Measurements from ENCODE around the gene DDX39B.

The DDX39B gene

GRCh38 chr6:31575952-31576685 is 34.3 kb upstream of the DDX39B start:
- DNase-seq (ENCODE audit: low read depth in 2 of 2, low spot score in 1 of 2): no peak

DNA sequence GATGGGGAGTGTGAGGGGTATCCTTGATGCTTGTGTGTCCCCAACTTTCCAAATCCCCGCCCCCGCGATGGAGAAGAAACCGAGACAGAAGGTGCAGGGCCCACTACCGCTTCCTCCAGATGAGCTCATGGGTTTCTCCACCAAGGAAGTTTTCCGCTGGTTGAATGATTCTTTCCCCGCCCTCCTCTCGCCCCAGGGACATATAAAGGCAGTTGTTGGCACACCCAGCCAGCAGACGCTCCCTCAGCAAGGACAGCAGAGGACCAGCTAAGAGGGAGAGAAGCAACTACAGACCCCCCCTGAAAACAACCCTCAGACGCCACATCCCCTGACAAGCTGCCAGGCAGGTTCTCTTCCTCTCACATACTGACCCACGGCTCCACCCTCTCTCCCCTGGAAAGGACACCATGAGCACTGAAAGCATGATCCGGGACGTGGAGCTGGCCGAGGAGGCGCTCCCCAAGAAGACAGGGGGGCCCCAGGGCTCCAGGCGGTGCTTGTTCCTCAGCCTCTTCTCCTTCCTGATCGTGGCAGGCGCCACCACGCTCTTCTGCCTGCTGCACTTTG is 33.6 kb upstream of the DDX39B start, which contains the start of gene TNF:
TSS of gene TNF (plus strand) at position 231 of the 567 bp plus-strand sequence. CDS start at position 408, 177 bp downstream.
- DNase-seq (ENCODE audit: low read depth in 2 of 2, low spot score in 1 of 2): peak in 1 of 2 donors; percentile 66

- no peak for DNase-seq (ENCODE audit: low read depth in 2 of 2, low spot score in 1 of 2)
Observed at GRCh38 chr6:31574106-31575061, 32.6 kb upstream of the DDX39B start.

DNA sequence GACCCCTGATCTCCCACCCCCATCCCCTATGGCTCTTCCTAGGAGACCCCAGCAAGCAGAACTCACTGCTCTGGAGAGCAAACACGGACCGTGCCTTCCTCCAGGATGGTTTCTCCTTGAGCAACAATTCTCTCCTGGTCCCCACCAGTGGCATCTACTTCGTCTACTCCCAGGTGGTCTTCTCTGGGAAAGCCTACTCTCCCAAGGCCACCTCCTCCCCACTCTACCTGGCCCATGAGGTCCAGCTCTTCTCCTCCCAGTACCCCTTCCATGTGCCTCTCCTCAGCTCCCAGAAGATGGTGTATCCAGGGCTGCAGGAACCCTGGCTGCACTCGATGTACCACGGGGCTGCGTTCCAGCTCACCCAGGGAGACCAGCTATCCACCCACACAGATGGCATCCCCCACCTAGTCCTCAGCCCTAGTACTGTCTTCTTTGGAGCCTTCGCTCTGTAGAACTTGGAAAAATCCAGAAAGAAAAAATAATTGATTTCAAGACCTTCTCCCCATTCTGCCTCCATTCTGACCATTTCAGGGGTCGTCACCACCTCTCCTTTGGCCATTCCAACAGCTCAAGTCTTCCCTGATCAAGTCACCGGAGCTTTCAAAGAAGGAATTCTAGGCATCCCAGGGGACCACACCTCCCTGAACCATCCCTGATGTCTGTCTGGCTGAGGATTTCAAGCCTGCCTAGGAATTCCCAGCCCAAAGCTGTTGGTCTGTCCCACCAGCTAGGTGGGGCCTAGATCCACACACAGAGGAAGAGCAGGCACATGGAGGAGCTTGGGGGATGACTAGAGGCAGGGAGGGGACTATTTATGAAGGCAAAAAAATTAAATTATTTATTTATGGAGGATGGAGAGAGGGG is 31.7 kb upstream of the DDX39B start:
- DNase-seq (ENCODE audit: low read depth in 2 of 2, low spot score in 1 of 2): no peak

DNA sequence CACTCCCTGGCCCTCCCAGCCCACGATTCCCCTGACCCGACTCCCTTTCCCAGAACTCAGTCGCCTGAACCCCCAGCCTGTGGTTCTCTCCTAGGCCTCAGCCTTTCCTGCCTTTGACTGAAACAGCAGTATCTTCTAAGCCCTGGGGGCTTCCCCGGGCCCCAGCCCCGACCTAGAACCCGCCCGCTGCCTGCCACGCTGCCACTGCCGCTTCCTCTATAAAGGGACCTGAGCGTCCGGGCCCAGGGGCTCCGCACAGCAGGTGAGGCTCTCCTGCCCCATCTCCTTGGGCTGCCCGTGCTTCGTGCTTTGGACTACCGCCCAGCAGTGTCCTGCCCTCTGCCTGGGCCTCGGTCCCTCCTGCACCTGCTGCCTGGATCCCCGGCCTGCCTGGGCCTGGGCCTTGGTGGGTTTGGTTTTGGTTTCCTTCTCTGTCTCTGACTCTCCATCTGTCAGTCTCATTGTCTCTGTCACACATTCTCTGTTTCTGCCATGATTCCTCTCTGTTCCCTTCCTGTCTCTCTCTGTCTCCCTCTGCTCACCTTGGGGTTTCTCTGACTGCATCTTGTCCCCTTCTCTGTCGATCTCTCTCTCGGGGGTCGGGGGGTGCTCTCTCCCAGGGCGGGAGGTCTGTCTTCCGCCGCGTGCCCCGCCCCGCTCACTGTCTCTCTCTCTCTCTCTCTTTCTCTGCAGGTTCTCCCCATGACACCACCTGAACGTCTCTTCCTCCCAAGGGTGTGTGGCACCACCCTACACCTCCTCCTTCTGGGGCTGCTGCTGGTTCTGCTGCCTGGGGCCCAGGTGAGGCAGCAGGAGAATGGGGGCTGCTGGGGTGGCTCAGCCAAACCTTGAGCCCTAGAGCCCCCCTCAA is 30.5 kb upstream of the DDX39B start, which contains the start of gene LTA:
TSS of gene LTA (plus strand) at position 249 of the 871 bp plus-strand sequence. CDS start at position 703, 454 bp downstream.
- peak in 1 of 2 donors; percentile 54 for DNase-seq (ENCODE audit: low read depth in 2 of 2, low spot score in 1 of 2)

DNA sequence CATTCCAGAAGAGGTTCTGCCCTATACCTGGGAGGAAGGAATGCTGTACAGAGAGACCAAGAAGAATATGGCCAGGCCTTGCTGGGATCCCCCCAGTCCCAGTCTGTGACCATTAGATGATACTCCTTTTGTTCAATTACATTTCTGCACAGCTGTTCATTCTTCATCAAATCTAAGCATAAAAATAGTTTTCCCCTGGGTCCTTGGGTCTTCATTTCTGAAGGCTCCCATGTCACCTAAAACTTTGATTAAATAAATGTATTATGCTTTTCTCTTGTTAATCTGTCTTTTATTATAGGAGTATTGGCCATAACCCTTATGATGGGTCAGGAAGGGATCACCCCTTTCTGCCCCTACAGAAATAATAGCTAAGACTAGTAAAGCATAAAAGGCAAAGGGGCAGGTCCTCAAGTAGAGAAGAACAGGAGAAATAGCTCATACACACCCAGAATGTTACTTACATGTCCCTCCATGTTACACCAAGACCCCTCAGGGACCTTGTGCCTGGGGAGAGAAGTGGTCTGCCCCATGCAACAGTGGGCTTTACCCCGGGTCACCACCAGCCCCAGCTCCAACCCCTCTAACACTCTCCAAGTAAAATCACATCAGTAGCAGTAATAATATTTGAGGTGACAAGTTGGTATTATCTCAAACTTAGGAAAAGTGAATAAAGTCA is 28.2 kb upstream of the DDX39B start:
- DNase-seq (ENCODE audit: low read depth in 2 of 2, low spot score in 1 of 2): no peak

GRCh38 chr6:31568537-31568961 is 26.7 kb upstream of the DDX39B start:
- DNase-seq (ENCODE audit: low read depth in 2 of 2, low spot score in 1 of 2): no peak

DNA sequence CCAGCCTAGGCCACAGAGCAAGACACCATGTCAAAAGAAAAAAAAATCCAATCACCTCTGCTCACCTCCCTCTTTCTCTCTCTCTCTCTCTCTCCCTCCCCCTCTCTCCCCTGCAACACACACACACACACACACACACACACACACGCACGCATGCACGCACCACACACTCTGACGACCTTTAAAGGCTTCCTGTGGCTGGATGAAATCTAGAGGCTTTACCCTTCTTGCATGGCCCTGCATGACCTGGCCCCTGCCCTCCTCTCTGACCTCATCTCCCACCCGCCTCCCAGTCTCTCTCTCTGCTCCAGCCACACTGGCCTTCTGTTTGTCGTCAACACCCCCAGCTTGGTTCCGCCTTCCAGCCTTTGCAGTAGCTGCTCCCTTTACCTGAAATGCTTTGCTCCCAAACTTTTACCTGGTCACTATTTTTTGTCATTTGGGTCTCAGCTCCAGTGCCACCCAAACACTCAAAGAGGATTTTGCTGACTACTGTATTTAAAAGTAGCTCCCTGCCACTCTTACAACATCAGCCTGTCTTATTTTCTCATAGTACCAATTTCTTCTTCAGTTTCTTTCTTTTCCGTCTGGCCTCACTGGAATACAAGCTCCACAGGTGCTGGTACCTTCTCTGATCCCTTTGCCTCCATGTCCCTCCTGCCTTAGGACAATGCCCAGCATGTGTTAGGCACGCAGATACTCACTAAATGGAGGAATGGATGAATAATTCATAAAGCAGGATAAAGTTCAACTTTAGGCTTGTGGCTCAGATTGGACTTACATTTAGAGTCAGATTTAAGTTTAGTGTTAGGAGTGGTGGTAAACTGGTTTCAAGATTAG is 25.9 kb upstream of the DDX39B start:
- no peak for DNase-seq (ENCODE audit: low read depth in 2 of 2, low spot score in 1 of 2)

GRCh38 chr6:31560697-31561058 is 18.9 kb upstream of the DDX39B start:
- no peak for DNase-seq (ENCODE audit: low read depth in 2 of 2, low spot score in 1 of 2)

DNA sequence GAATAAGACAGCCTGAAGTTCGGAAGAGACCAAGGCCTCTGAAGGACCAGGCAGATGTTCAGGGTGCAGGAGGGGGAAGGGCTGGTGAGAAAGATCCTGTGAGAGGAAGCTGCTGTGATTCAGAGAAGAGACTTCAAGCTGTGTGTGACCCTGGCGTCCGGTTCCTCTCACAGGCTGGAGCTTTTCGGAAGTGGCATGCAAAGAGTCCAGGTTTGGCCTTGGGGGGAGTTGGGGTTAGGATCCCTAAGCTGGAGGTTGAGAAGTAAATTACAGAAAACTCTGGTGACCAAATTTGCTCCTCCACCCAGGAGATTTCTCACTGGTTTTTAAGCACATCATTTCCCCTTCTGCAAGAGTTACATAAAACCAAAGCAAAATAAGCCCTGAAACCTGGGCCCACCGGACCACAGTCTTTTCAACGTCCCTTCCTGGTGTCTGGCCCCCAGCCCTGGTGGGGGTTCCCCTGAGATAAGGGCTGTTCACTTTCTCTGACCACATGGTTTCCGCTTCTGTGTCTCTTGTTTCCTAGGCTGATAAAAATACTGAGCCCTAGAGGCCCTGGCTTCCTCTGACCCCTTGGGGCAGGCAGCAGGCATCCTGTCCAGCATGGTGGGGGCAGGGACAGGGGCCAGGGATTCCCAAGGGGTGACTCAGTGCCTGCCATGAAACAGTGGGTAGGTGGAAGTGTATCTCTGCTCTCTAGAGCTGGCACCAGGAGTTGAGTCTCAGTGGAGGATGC is 18.3 kb upstream of the DDX39B start:
- no peak for DNase-seq (ENCODE audit: low read depth in 2 of 2, low spot score in 1 of 2)

GRCh38 chr6:31559606-31559957 is 17.8 kb upstream of the DDX39B start:
- DNase-seq (ENCODE audit: low read depth in 2 of 2, low spot score in 1 of 2): no peak

- peak in 1 of 2 donors; percentile 46 for DNase-seq (ENCODE audit: low read depth in 2 of 2, low spot score in 1 of 2)
Observed at GRCh38 chr6:31558631-31559500, 17.1 kb upstream of the DDX39B start.

- DNase-seq (ENCODE audit: low read depth in 2 of 2, low spot score in 1 of 2): no peak
Observed at GRCh38 chr6:31558318-31558625, 16.5 kb upstream of the DDX39B start.

DNA sequence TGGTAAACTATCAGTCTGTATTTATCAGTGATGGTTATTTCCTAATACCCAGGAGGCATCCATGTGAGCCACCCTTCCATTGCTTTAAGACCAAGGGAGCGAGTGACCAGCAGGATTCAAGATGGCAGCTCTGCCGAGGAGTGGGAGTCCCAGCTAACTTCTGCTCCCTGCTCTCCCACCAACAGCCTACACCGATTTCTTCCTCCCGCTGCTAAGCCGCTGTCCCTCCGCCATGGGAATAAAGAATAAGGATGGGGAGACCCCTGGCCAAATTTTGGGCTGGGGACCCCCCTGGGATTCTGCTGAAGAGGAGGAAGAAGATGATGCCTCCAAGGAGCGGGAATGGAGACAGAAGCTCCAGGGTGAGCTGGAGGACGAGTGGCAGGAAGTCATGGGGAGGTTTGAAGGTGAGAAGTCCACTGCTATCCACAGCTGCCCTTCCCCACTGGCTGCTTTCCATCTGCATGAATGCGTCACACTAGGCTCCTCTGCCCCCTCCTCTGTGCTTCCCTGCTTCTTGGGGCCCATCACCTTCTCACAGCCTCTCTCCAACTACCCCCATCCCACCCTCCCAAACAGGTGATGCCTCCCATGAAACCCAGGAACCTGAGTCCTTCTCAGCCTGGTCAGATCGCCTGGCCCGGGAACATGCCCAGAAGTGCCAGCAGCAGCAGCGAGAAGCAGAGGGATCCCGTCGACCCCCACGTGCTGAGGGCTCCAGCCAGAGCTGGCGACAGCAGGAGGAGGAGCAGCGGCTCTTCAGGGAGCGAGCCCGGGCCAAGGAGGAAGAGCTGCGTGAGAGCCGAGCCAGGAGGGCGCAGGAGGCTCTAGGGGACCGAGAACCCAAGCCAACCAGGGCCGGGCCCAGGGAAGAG is 15.9 kb upstream of the DDX39B start:
- DNase-seq (ENCODE audit: low read depth in 2 of 2, low spot score in 1 of 2): no peak

GRCh38 chr6:31556307-31556706 is 14.5 kb upstream of the DDX39B start:
- no peak for DNase-seq (ENCODE audit: low read depth in 2 of 2, low spot score in 1 of 2)

DNA sequence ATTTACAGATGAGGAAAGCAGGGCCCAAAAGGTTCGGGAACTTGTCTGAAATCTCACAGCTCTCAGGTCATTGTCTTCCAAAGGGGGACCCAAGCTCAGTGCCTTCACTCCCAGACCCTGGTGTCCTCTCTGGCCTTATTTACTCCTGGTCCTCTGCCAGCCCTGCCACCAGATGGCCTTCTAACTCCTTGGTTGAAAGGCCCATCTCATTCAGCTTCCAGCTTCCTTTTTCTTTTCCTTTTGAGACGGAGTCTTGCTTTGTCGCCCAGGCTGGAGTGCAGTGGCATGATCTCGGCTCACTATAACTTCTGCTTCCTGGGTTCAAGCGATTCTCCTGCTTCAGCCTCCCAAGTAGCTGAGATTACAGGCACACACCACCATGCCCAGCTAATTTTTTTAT is 9.6 kb upstream of the DDX39B start:
- DNase-seq (ENCODE audit: low read depth in 2 of 2, low spot score in 1 of 2): peak in 1 of 2 donors; percentile 43
